Measurements from ENCODE around the gene TSPAN5. TPM values are rescaled to one million over a fixed set of nuclear protein-coding genes. Genes with fewer than 3 reads are reported as not detected.

TSPAN5 gene
- total RNA-seq, 4 donors from 2014 or later: 25.5 to 41.5 (median 36.5) TPM

- 92 to 95% methylated on average over 4 of the region's 4 CpGs for WGBS, 2 donors
Measured at GRCh38 chr4:98574816-98575215, 83.6 kb downstream of the TSPAN5 start.

GRCh38 chr4:98573791-98574190 lies 84.6 kb downstream of the TSPAN5 start:
- DNase-seq (ENCODE audit: low spot score in 2 of 2): no peak
- no peak overlapping the region for H3K4me3 ChIP-seq (ENCODE audit: low read depth, poor library complexity, severe bottlenecking)
- 43 to 44% methylated on average over 2 of the region's 2 CpGs for WGBS, 2 donors
- TF ChIP-seq POLR2A (IDR thresholded peaks at IDR 0.05) (no peak), CTCF (IDR thresholded peaks at IDR 0.05) (no peak)
- intact Hi-C loops (cut with DNase I; ENCODE audit: low total_unique reads): no loop called here

More at GRCh38 chr4:98574816-98575215, 83.6 kb downstream of the TSPAN5 start:
- no peak overlapping the region for H3K4me3 ChIP-seq (ENCODE audit: low read depth, poor library complexity, severe bottlenecking)
- DNase-seq (ENCODE audit: low spot score in 2 of 2): no peak
- intact Hi-C loops (cut with DNase I; ENCODE audit: low total_unique reads): no loop called here
- TF ChIP-seq POLR2A (IDR thresholded peaks at IDR 0.05): no peak
- TF ChIP-seq CTCF (IDR thresholded peaks at IDR 0.05): no peak

GRCh38 chr4:98572697-98573096 lies 85.7 kb downstream of the TSPAN5 start:
- TF ChIP-seq CTCF (IDR thresholded peaks at IDR 0.05): no peak
- no peak for TF ChIP-seq POLR2A (IDR thresholded peaks at IDR 0.05)
- WGBS, 2 donors: 44 to 93% methylated on average over 2 of the region's 2 CpGs
- H3K4me3 ChIP-seq (ENCODE audit: low read depth, poor library complexity, severe bottlenecking): no peak overlapping the region
- DNase-seq (ENCODE audit: low spot score in 2 of 2): no peak
- intact Hi-C loops (cut with DNase I; ENCODE audit: low total_unique reads): no loop called here

- no peak overlapping the region for H3K4me3 ChIP-seq (ENCODE audit: low read depth, poor library complexity, severe bottlenecking)
- 90 to 91% methylated on average over 11 of the region's 11 CpGs for WGBS, 2 donors
- DNase-seq (ENCODE audit: low spot score in 2 of 2): no peak
- no peak for TF ChIP-seq POLR2A (IDR thresholded peaks at IDR 0.05)
- TF ChIP-seq CTCF (IDR thresholded peaks at IDR 0.05): no peak
- intact Hi-C loops (cut with DNase I; ENCODE audit: low total_unique reads): no loop called here
Measured at GRCh38 chr4:98571161-98571786, 87.1 kb downstream of the TSPAN5 start.

- intact Hi-C loops (cut with DNase I; ENCODE audit: low total_unique reads): no loop called here
- DNase-seq (ENCODE audit: low spot score in 2 of 2): no peak
- WGBS, 2 donors: 88 to 95% methylated on average over 5 of the region's 5 CpGs
- TF ChIP-seq POLR2A (IDR thresholded peaks at IDR 0.05) (no peak), CTCF (IDR thresholded peaks at IDR 0.05) (no peak)
- no peak overlapping the region for H3K4me3 ChIP-seq (ENCODE audit: low read depth, poor library complexity, severe bottlenecking)
Measured at GRCh38 chr4:98570151-98570797, 88.1 kb downstream of the TSPAN5 start.

Data from lower leg skin (tissue), 4 donors.